ENCODE measurements around the gene SPANXN5.
"Not testable (repeated sequence)": the region's sequence is repeated elsewhere in the genome, so short reads cannot be mapped to it uniquely, and the experiment has no call there.

SPANXN5 gene

GRCh38 chrX:52797327-52797726, at the start of gene SPANXN5:
Gene SPANXN5 (minus strand): TSS chrX:52797427. CDS start chrX:52797348, 79 bp downstream.
- not testable (repeated sequence) for H3K27me3 Mint-ChIP-seq; H3K9me3 Mint-ChIP-seq; DNase-seq (ENCODE audit: low spot score in 2 of 2); H3K4me3 Mint-ChIP-seq; H3K4me1 Mint-ChIP-seq; H3K27ac Mint-ChIP-seq; H3K36me3 Mint-ChIP-seq; ATAC-seq (ENCODE audit: low read depth)

- not testable (repeated sequence) for H3K4me3 Mint-ChIP-seq; ATAC-seq (ENCODE audit: low read depth); H3K9me3 Mint-ChIP-seq; DNase-seq (ENCODE audit: low spot score in 2 of 2); H3K36me3 Mint-ChIP-seq; H3K27me3 Mint-ChIP-seq; H3K4me1 Mint-ChIP-seq; H3K27ac Mint-ChIP-seq
These were observed 46.4 kb upstream of the SPANXN5 start for GRCh38 chrX:52843619-52844018.

GRCh38 chrX:52839137-52839536, 41.9 kb upstream of the SPANXN5 start:
- Mint-ChIP-seq H3K27me3 (peaks cover 4% of the 10 kb centered on the region), H3K36me3 (no peaks in the 10 kb centered on the region), H3K4me3 (no peak overlapping the region), H3K4me1 (no peaks in the 10 kb centered on the region), H3K27ac (no peak overlapping the region), H3K9me3 (no peaks in the 10 kb centered on the region)
- DNase-seq (ENCODE audit: low spot score in 2 of 2) (no peak), ATAC-seq (ENCODE audit: low read depth) (peak; percentile 21)

GRCh38 chrX:52830551-52830950, 33.3 kb upstream of the SPANXN5 start:
- no peak overlapping the region for H3K27ac Mint-ChIP-seq
- DNase-seq (ENCODE audit: low spot score in 2 of 2) (no peak), ATAC-seq (ENCODE audit: low read depth) (no peak)
- no peak overlapping the region for H3K4me3 Mint-ChIP-seq
- H3K9me3 Mint-ChIP-seq: no peaks in the 10 kb centered on the region
- H3K27me3 Mint-ChIP-seq: peaks cover 3% of the 10 kb centered on the region
- no peaks in the 10 kb centered on the region for H3K4me1 Mint-ChIP-seq
- H3K36me3 Mint-ChIP-seq: no peaks in the 10 kb centered on the region

- Mint-ChIP-seq H3K36me3 (no peaks in the 10 kb centered on the region), H3K9me3 (no peaks in the 10 kb centered on the region), H3K4me1 (no peaks in the 10 kb centered on the region), H3K27me3 (no peaks in the 10 kb centered on the region), H3K27ac (no peak overlapping the region), H3K4me3 (no peak overlapping the region)
- no peak for DNase-seq (ENCODE audit: low spot score in 2 of 2)
- no peak for ATAC-seq (ENCODE audit: low read depth)
These were observed 27.4 kb upstream of the SPANXN5 start for GRCh38 chrX:52824608-52825007.

GRCh38 chrX:52821079-52821760, 24.0 kb upstream of the SPANXN5 start:
- Mint-ChIP-seq H3K27me3 (no peaks in the 10 kb centered on the region), H3K4me3 (no peak overlapping the region), H3K4me1 (no peaks in the 10 kb centered on the region), H3K9me3 (no peaks in the 10 kb centered on the region), H3K27ac (no peak overlapping the region), H3K36me3 (no peaks in the 10 kb centered on the region)
- no peak for DNase-seq (ENCODE audit: low spot score in 2 of 2)
- no peak for ATAC-seq (ENCODE audit: low read depth)

GRCh38 chrX:52819788-52820187, 22.6 kb upstream of the SPANXN5 start:
- Mint-ChIP-seq H3K9me3 (no peaks in the 10 kb centered on the region), H3K27me3 (no peaks in the 10 kb centered on the region), H3K27ac (no peak overlapping the region), H3K4me1 (no peaks in the 10 kb centered on the region), H3K4me3 (no peak overlapping the region), H3K36me3 (no peaks in the 10 kb centered on the region)
- no peak for ATAC-seq (ENCODE audit: low read depth)
- no peak for DNase-seq (ENCODE audit: low spot score in 2 of 2)

GRCh38 chrX:52811065-52811625, 13.9 kb upstream of the SPANXN5 start, which contains the start of gene XAGE5:
Gene XAGE5 (plus strand): TSS chrX:52811287. CDS start chrX:52812567, 1,280 bp downstream.
- Mint-ChIP-seq H3K4me1 (no peaks in the 10 kb centered on the region), H3K4me3 (no peak within 1 kb of the TSS), H3K27ac (no peak within 1 kb of the TSS), H3K27me3 (no peaks in the 10 kb centered on the region), H3K9me3 (no peaks in the 10 kb centered on the region), H3K36me3 (no peaks in the 10 kb centered on the region)
- DNase-seq (ENCODE audit: low spot score in 2 of 2) (no peak), ATAC-seq (ENCODE audit: low read depth) (no peak)

- not testable (repeated sequence) for H3K36me3 Mint-ChIP-seq; H3K4me1 Mint-ChIP-seq; H3K27ac Mint-ChIP-seq; ATAC-seq (ENCODE audit: low read depth); H3K4me3 Mint-ChIP-seq; DNase-seq (ENCODE audit: low spot score in 2 of 2); H3K9me3 Mint-ChIP-seq; H3K27me3 Mint-ChIP-seq
These were observed 7.6 kb upstream of the SPANXN5 start for GRCh38 chrX:52804876-52805275.

GRCh38 chrX:52773504-52773903, 23.7 kb downstream of the SPANXN5 start:
- H3K36me3 Mint-ChIP-seq; H3K9me3 Mint-ChIP-seq; H3K4me3 Mint-ChIP-seq; H3K4me1 Mint-ChIP-seq; H3K27ac Mint-ChIP-seq; DNase-seq (ENCODE audit: low spot score in 2 of 2); ATAC-seq (ENCODE audit: low read depth); H3K27me3 Mint-ChIP-seq: not testable (repeated sequence)

GRCh38 chrX:52765983-52766382, 31.2 kb downstream of the SPANXN5 start:
- not testable (repeated sequence) for ATAC-seq (ENCODE audit: low read depth); H3K4me3 Mint-ChIP-seq; H3K9me3 Mint-ChIP-seq

GRCh38 chrX:52750952-52751351, 46.3 kb downstream of the SPANXN5 start, which contains the start of gene SSX2B:
Gene SSX2B (plus strand): TSS chrX:52751252. CDS start chrX:52752681, 1,429 bp downstream.
- not testable (repeated sequence) for H3K4me3 Mint-ChIP-seq; H3K27ac Mint-ChIP-seq; H3K9me3 Mint-ChIP-seq; DNase-seq (ENCODE audit: low spot score in 2 of 2); H3K4me1 Mint-ChIP-seq; H3K27me3 Mint-ChIP-seq; H3K36me3 Mint-ChIP-seq; ATAC-seq (ENCODE audit: low read depth)

More at GRCh38 chrX:52765983-52766382, 31.2 kb downstream of the SPANXN5 start:
- H3K27me3 Mint-ChIP-seq; DNase-seq (ENCODE audit: low spot score in 2 of 2); H3K36me3 Mint-ChIP-seq; H3K27ac Mint-ChIP-seq; H3K4me1 Mint-ChIP-seq: not testable (repeated sequence)
